Caco-2 (cell line): Measurements from ENCODE around the gene TTC7B. TPM values are rescaled to one million over a fixed set of nuclear protein-coding genes. Genes with fewer than 3 reads are reported as not detected.

Experiments used
- BruUV-seq: library from RNA; stranded (reverse); fragments of 400-500 nt; replicated peaks from 2 replicates; lab custom pipeline; 2021; lab: Mats Ljungman, UMichigan
- CTCF ChIA-PET: fragments of 300-600 bp; sonication (Branson Sonifier 250); formaldehyde crosslinking; loops from one replicate; lab custom pipeline; 2022; ENCODE audit warnings: antibody characterized with exemption; lab: Charles Lee
- POLR2A ChIA-PET: fragments of 300-600 bp; sonication (Branson Sonifier 250); formaldehyde crosslinking; loops from one replicate; lab custom pipeline; 2022; ENCODE audit warnings: antibody characterized with exemption; lab: Charles Lee
- DNase-seq, 2 experiments: peaks; one replicate each; pipeline versions ENCODE4 v3.0.0 to v3.0.0-alpha.2; 2020 to 2022
- H3K27me3 ChIP-seq: replicated peaks from 2 replicates; pipeline ENCODE4 v1.6.0; 2011; ENCODE audit warnings: low read length; ENCODE audit not compliant: control insufficient read depth, insufficient read depth
- H3K36me3 ChIP-seq: 2 replicates; pipeline ENCODE4 v1.5.1; 2011; ENCODE audit warnings: low read length; ENCODE audit not compliant: control insufficient read depth, insufficient read depth
- H3K4me1 ChIP-seq: fragments of 250-450 bp; sonication (Bioruptor Pico); 2 replicates; pipeline ENCODE4 v1.5.1; 2020; ENCODE audit warnings: mild to moderate bottlenecking
- H3K4me3 ChIP-seq: 2 replicates; pipeline ENCODE4 v1.5.1; 2011; ENCODE audit warnings: low read depth, mild to moderate bottlenecking, control low read depth, low read length
- H3K9me3 ChIP-seq: fragments of 250-450 bp; sonication (Bioruptor Pico); 2 replicates; pipeline ENCODE4 v1.5.1; 2020; ENCODE audit warnings: mild to moderate bottlenecking, moderate library complexity
- H3K27ac Mint-ChIP-seq: one replicate; pipeline ENCODE4 v1.8.0; 2022; ENCODE audit warnings: mixed read lengths; ENCODE audit not compliant: unreplicated experiment
- H3K27me3 Mint-ChIP-seq: one replicate; pipeline ENCODE4 v1.8.0; 2022; ENCODE audit warnings: mixed read lengths; ENCODE audit not compliant: insufficient read depth, unreplicated experiment
- H3K36me3 Mint-ChIP-seq: one replicate; pipeline ENCODE4 v1.8.0; 2022; ENCODE audit warnings: mild to moderate bottlenecking, mixed read lengths; ENCODE audit not compliant: insufficient read depth, unreplicated experiment
- H3K4me1 Mint-ChIP-seq: one replicate; pipeline ENCODE4 v1.8.0; 2022; ENCODE audit warnings: low read depth, mixed read lengths; ENCODE audit not compliant: unreplicated experiment
- H3K4me3 Mint-ChIP-seq: one replicate; pipeline ENCODE4 v1.8.0; 2022; ENCODE audit warnings: mild to moderate bottlenecking, moderate library complexity, mixed read lengths; ENCODE audit not compliant: unreplicated experiment
- H3K9me3 Mint-ChIP-seq: one replicate; pipeline ENCODE4 v1.8.0; 2022; ENCODE audit warnings: mixed read lengths; ENCODE audit not compliant: unreplicated experiment
- CTCF ChIP-seq, 2 experiments: fragments of 200-600 bp in 1 of 2; IDR thresholded peaks; 1 replicate in 1 of 2; 2 replicates in 1 of 2; pipeline versions ENCODE4 v1.5.1 to v1.8.0; 2011 to 2022; ENCODE audit warnings: antibody characterized with exemption in 1 of 2, control low read depth in 1 of 2, inconsistent platforms in 1 of 2, low read depth in 1 of 2, low read length in 1 of 2, mild to moderate bottlenecking in 1 of 2, moderate library complexity in 1 of 2; ENCODE audit not compliant: insufficient read depth in 1 of 2, severe bottlenecking in 1 of 2, unreplicated experiment in 1 of 2
- intact Hi-C: fragments of 100-400 bp; cut with micrococcal nuclease; formaldehyde crosslinking; loops from one replicate; pipeline ENCODE4 v1.10.0; 2022; ENCODE audit not compliant: unreplicated experiment
- total RNA-seq: library from RNA; stranded (reverse); gene quantifications from 2 replicates; pipeline ENCODE4 v1.2.3, GENCODE V29; 2022

The TTC7B gene
- total RNA-seq, 1 experiment from 2014 or later, result 28.5 TPM

GRCh38 chr14:90603841-90604240 is 212.4 kb downstream of the TTC7B start:
- no peak overlapping the region for H3K4me3 ChIP-seq
- ChIA-PET POLR2A (no interaction called here), CTCF (no interaction called here)
- no peaks in the 10 kb centered on the region for H3K4me1 ChIP-seq
- no peaks in the 10 kb centered on the region for H3K9me3 Mint-ChIP-seq
- H3K27me3 Mint-ChIP-seq, result no peaks in the 10 kb centered on the region
- H3K9me3 ChIP-seq, result no peaks in the 10 kb centered on the region
- no peak overlapping the region for H3K27ac Mint-ChIP-seq
- H3K36me3 Mint-ChIP-seq, result no peaks in the 10 kb centered on the region
- H3K4me1 Mint-ChIP-seq, result no peaks in the 10 kb centered on the region
- DNase-seq, result no peak
- intact Hi-C loops, result no loop called here
- H3K4me3 Mint-ChIP-seq, result no peak overlapping the region
- H3K36me3 ChIP-seq, result no peaks in the 10 kb centered on the region
- TF ChIP-seq CTCF (IDR thresholded peaks at IDR 0.05; ENCODE audit: insufficient read depth in 1 of 2, low read depth in 1 of 2, low read length in 1 of 2, severe bottlenecking in 1 of 2, unreplicated experiment in 1 of 2), result no peak
- no peaks in the 10 kb centered on the region for H3K27me3 ChIP-seq
- BruUV-seq, result no TSS peak

GRCh38 chr14:90603336-90603735 is 212.9 kb downstream of the TTC7B start:
- Histone ChIP-seq H3K36me3 (no peaks in the 10 kb centered on the region), H3K4me3 (no peak overlapping the region), H3K27me3 (no peaks in the 10 kb centered on the region), H3K9me3 (no peaks in the 10 kb centered on the region), H3K4me1 (no peaks in the 10 kb centered on the region)
- Mint-ChIP-seq H3K36me3 (no peaks in the 10 kb centered on the region), H3K9me3 (no peaks in the 10 kb centered on the region), H3K27ac (no peak overlapping the region), H3K4me1 (no peaks in the 10 kb centered on the region), H3K27me3 (no peaks in the 10 kb centered on the region), H3K4me3 (no peak overlapping the region)
- ChIA-PET CTCF (no interaction called here), POLR2A (no interaction called here)
- DNase-seq, result no peak
- no TSS peak for BruUV-seq
- no peak for TF ChIP-seq CTCF (IDR thresholded peaks at IDR 0.05; ENCODE audit: insufficient read depth in 1 of 2, low read depth in 1 of 2, low read length in 1 of 2, severe bottlenecking in 1 of 2, unreplicated experiment in 1 of 2)
- intact Hi-C loops, result no loop called here

- H3K4me3 ChIP-seq, result no peak overlapping the region
- no peaks in the 10 kb centered on the region for H3K4me1 ChIP-seq
- Mint-ChIP-seq H3K4me1 (no peaks in the 10 kb centered on the region), H3K36me3 (no peaks in the 10 kb centered on the region), H3K9me3 (no peaks in the 10 kb centered on the region), H3K4me3 (no peak overlapping the region), H3K27ac (no peak overlapping the region), H3K27me3 (no peaks in the 10 kb centered on the region)
- no peaks in the 10 kb centered on the region for H3K27me3 ChIP-seq
- H3K36me3 ChIP-seq, result no peaks in the 10 kb centered on the region
- intact Hi-C loops, result no loop called here
- ChIA-PET CTCF (no interaction called here), POLR2A (no interaction called here)
- DNase-seq, result no peak
- BruUV-seq, result no TSS peak
- TF ChIP-seq CTCF (IDR thresholded peaks at IDR 0.05; ENCODE audit: insufficient read depth in 1 of 2, low read depth in 1 of 2, low read length in 1 of 2, severe bottlenecking in 1 of 2, unreplicated experiment in 1 of 2), result no peak
- no peaks in the 10 kb centered on the region for H3K9me3 ChIP-seq
These were observed 214.0 kb downstream of the TTC7B start for GRCh38 chr14:90602088-90602687.
